B cell (primary cell): ENCODE data around the gene CAPZA1. TPM values are rescaled to one million over a fixed set of nuclear protein-coding genes. Genes with fewer than 3 reads are reported as not detected.

Source experiments
- ATAC-seq: fragments of 200-7000 bp; cut with Tn5 transposase; one replicate; pipeline ENCODE4 v1.10.0; 2021; ENCODE audit warnings: low read depth, mild to moderate bottlenecking, moderate number of reproducible peaks, moderate library complexity
- CTCF ChIA-PET: fragments of 350-600 bp; sonication (Branson Sonifier 250); formaldehyde crosslinking; loops from one replicate; lab custom pipeline; 2021; ENCODE audit warnings: antibody characterized with exemption, inconsistent platforms; lab: Charles Lee
- POLR2A ChIA-PET: fragments of 350-600 bp; sonication (Branson Sonifier 250); formaldehyde crosslinking; loops from one replicate; lab custom pipeline; 2021; ENCODE audit warnings: antibody characterized with exemption; lab: Charles Lee
- DNase-seq: peaks from one replicate; pipeline ENCODE4 v3.0.0; 2013
- H2AFZ ChIP-seq: 2 replicates; pipeline ENCODE4 v1.6.1; 2012; ENCODE audit warnings: mild to moderate bottlenecking, low read depth, low read length; ENCODE audit not compliant: insufficient read depth, poor library complexity, severe bottlenecking
- H3K27ac ChIP-seq, 2 donors: 1 replicate in 1 of 2; 2 replicates in 1 of 2; pipeline ENCODE4 v1.5.1; 2012 to 2013; ENCODE audit warnings: low read length in 2 of 2, mild to moderate bottlenecking in 2 of 2, moderate library complexity in 1 of 2
- H3K27me3 ChIP-seq, 4 experiments: fragments of 200-600 bp in 1 of 4; sonication (generic) in 1 of 4; replicated peaks in 1 of 4; 1 replicate in 2 of 4; 2 replicates in 2 of 4; pipeline versions ENCODE4 v1.6.1 to v1.7.0; 2013 to 2016; ENCODE audit warnings: low read length in 3 of 4, mild to moderate bottlenecking in 2 of 4, mixed read lengths in 1 of 4, moderate library complexity in 1 of 4; ENCODE audit not compliant: insufficient read depth in 4 of 4, control insufficient read depth in 3 of 4; ENCODE audit errors: control extremely low read depth in 1 of 4
- H3K36me3 ChIP-seq, 2 experiments: replicated peaks in 1 of 2; 1 replicate in 1 of 2; 2 replicates in 1 of 2; pipeline versions ENCODE4 v1.6.1 to v1.7.1; 2013; ENCODE audit warnings: low read length in 1 of 2; ENCODE audit not compliant: insufficient read depth in 2 of 2, control insufficient read depth in 1 of 2; ENCODE audit errors: control extremely low read depth in 1 of 2, extremely low read depth in 1 of 2
- H3K4me1 ChIP-seq, 2 donors: fragments of 200-600 bp in 1 of 2; sonication (generic) in 1 of 2; 1 replicate in 1 of 2; 2 replicates in 1 of 2; pipeline versions ENCODE4 v1.5.1 to v1.6.1; 2013 to 2017; ENCODE audit warnings: low read length in 2 of 2; ENCODE audit not compliant: control insufficient read depth in 2 of 2, insufficient read depth in 2 of 2
- H3K4me2 ChIP-seq: replicated peaks from 2 replicates; pipeline ENCODE3; 2012; ENCODE audit warnings: mild to moderate bottlenecking, low read depth, low read length; ENCODE audit not compliant: poor library complexity, severe bottlenecking
- H3K4me3 ChIP-seq, 5 experiments: fragments of 200-600 bp in 1 of 5; sonication (generic) in 1 of 5; 1 replicate in 3 of 5; 2 replicates in 2 of 5; pipeline versions ENCODE4 v1.5.1 to v1.7.0; 2011 to 2016; ENCODE audit warnings: low read length in 4 of 5, mild to moderate bottlenecking in 4 of 5, low read depth in 2 of 5, control low read depth in 1 of 5, moderate library complexity in 1 of 5; ENCODE audit not compliant: insufficient read depth in 1 of 5; ENCODE audit errors: control extremely low read depth in 1 of 5, extremely low read depth in 1 of 5
- H3K79me2 ChIP-seq: fragments of 200-600 bp; sonication (generic); one replicate; pipeline ENCODE4 v1.6.0; 2016; ENCODE audit warnings: low read length; ENCODE audit not compliant: control insufficient read depth, insufficient read depth
- H3K9ac ChIP-seq: fragments of 200-600 bp; sonication (generic); 2 replicates; pipeline ENCODE4 v1.6.1; 2017; ENCODE audit warnings: mild to moderate bottlenecking, low read length, moderate library complexity
- H3K9me3 ChIP-seq, 3 donors: one replicate each; pipeline versions ENCODE4 v1.6.1 to v1.7.1; 2013; ENCODE audit warnings: low read length in 2 of 3; ENCODE audit not compliant: control insufficient read depth in 2 of 3, insufficient read depth in 1 of 3; ENCODE audit errors: control extremely low read depth in 1 of 3
- H4K20me1 ChIP-seq: 2 replicates; pipeline ENCODE4 v1.6.0; 2012; ENCODE audit warnings: mild to moderate bottlenecking, low read length; ENCODE audit not compliant: insufficient read depth, control insufficient read depth, poor library complexity, severe bottlenecking
- H3K27ac Mint-ChIP-seq: one replicate; pipeline ENCODE4 v1.8.0; 2021; ENCODE audit warnings: mixed read lengths
- H3K27me3 Mint-ChIP-seq: one replicate; pipeline ENCODE4 v1.8.0; 2021; ENCODE audit warnings: mixed read lengths
- H3K4me1 Mint-ChIP-seq: one replicate; pipeline ENCODE4 v1.8.0; 2021; ENCODE audit warnings: mixed read lengths
- H3K4me3 Mint-ChIP-seq: one replicate; pipeline ENCODE4 v1.8.0; 2021; ENCODE audit warnings: mixed read lengths
- H3K9me3 Mint-ChIP-seq: one replicate; pipeline ENCODE4 v1.8.0; 2022; ENCODE audit warnings: mixed read lengths; ENCODE audit not compliant: insufficient read depth
- EZH2 ChIP-seq: IDR thresholded peaks from 2 replicates; pipeline ENCODE4 v1.6.1; 2012; ENCODE audit warnings: borderline replicate concordance, low read depth, mild to moderate bottlenecking, moderate library complexity, low read length; ENCODE audit not compliant: insufficient read depth, poor library complexity, severe bottlenecking
- WGBS: methylation state at CpG from one replicate; pipeline ENCODE4 v1.1.5; 2013; ENCODE audit warnings: missing lambda C conversion rate; ENCODE audit not compliant: insufficient coverage; 5-methylcytosine and 5-hydroxymethylcytosine counted together
- intact Hi-C: fragments of 100-400 bp; cut with micrococcal nuclease; formaldehyde crosslinking; loops from one replicate; pipeline ENCODE4 v1.10.0; 2022
- polyA plus RNA-seq: library from polyadenylated mRNA; depleted of rRNA; stranded (reverse); fragments of >200 nt; gene quantifications from 2 replicates; pipeline ENCODE4 v1.2.3, GENCODE V29; 2012
- total RNA-seq, 2 donors: library from RNA; stranded (reverse); fragments of 120-200 nt in 1 of 2; gene quantifications; 1 replicate in 1 of 2; 2 replicates in 1 of 2; pipeline versions ENCODE4 v1.2.3 to v1.2.4, GENCODE V29; 2013 to 2022
- TF ChIP-seq, protein P1 (sequence below): fragments of 200-600 bp; IDR thresholded peaks from one replicate; pipeline ENCODE4 v1.8.0; 2022; ENCODE audit warnings: antibody characterized with exemption, mild to moderate bottlenecking

CAPZA1 gene
- total and polyA plus RNA-seq, 2 donors (not counting 1 experiment from before 2014, with no cell fraction given): 52.2 to 172 TPM

DNA sequence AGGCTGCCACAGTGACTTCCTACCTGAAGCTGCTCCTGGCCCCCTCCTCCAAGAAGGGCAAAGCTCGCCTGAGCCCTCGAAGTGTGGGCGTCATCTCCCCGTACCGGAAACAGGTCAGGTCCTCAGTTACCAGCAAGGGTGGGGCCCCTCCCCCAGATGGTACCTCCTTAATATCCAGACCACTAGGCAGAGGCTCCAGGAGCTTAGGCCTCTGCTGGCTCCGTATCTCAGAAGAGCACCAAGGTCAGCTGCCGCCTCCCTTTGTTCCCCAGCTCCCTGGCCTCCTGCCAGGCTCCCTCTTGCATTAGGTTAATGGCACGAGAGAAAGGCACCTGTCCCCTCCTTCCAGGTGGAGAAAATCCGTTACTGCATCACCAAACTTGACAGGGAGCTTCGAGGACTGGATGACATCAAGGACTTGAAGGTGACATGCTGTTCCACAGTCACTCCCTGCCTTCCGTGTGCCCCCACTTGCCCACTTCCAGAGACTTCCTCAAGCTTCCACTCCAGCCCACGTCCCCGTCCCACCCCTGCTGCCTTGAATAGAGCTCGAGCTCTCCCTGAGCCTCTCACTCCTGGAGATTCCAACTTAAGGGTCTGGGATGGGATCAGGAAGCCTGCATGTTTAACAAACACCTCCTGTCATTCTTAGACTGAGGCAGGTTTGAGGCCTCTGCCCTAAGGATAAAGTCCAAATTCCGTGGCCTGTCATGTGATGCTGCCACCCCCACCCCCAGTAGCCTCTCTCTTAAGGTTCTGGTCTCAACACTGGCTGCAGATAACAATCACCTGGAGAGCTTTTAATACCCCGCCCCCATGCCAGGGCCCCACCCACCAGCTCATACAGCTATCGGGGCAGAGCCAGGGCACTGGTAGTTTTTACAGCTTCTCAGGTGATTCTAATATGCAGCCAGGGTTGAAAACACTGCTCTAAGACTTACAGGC lies 79.0 kb downstream of the CAPZA1 start:
- intact Hi-C loops: no loop called here
- Mint-ChIP-seq H3K27ac (peak overlapping the region; percentile 96), H3K4me1 (peaks cover 46% of the 10 kb centered on the region), H3K9me3 (no peaks in the 10 kb centered on the region), H3K4me3 (no peak overlapping the region), H3K27me3 (no peaks in the 10 kb centered on the region)
- no peaks in the 10 kb centered on the region for H3K27me3 ChIP-seq
- no peaks in the 10 kb centered on the region for H3K9me3 ChIP-seq
- peak overlapping the region in 1 of 2 donors; percentile 86 for H3K27ac ChIP-seq
- no peak overlapping the region for H3K4me2 ChIP-seq
- ATAC-seq: no peak
- peaks cover 0 to 10% of the 10 kb centered on the region in 2 experiments for H3K36me3 ChIP-seq
- no peak for DNase-seq
- ChIA-PET CTCF (interaction anchor here (1.1 to 4.0 kb wide), 5 partner anchors 10 to 307 kb away, joined by 3 to 24 read pairs (median 10); partner anchors contain the start of genes MOV10 and PPM1J), POLR2A (interaction anchor here (0.6 kb wide), 1 partner anchor 154 kb away, joined by 3 read pairs; no protein-coding TSS in a partner anchor)
- no peaks in the 10 kb centered on the region for H4K20me1 ChIP-seq
- H3K4me1 ChIP-seq: peaks cover 35 to 46% of the 10 kb centered on the region in 2 donors
- H2AFZ ChIP-seq: no peak overlapping the region
- no peak overlapping the region for H3K9ac ChIP-seq
- no peaks in the 10 kb centered on the region for H3K79me2 ChIP-seq
- WGBS: 91% methylated on average over 17 of the region's 17 CpGs
- no peak overlapping the region for H3K4me3 ChIP-seq
- TF ChIP-seq EZH2: no peak
- TF ChIP-seq, protein P1, sequence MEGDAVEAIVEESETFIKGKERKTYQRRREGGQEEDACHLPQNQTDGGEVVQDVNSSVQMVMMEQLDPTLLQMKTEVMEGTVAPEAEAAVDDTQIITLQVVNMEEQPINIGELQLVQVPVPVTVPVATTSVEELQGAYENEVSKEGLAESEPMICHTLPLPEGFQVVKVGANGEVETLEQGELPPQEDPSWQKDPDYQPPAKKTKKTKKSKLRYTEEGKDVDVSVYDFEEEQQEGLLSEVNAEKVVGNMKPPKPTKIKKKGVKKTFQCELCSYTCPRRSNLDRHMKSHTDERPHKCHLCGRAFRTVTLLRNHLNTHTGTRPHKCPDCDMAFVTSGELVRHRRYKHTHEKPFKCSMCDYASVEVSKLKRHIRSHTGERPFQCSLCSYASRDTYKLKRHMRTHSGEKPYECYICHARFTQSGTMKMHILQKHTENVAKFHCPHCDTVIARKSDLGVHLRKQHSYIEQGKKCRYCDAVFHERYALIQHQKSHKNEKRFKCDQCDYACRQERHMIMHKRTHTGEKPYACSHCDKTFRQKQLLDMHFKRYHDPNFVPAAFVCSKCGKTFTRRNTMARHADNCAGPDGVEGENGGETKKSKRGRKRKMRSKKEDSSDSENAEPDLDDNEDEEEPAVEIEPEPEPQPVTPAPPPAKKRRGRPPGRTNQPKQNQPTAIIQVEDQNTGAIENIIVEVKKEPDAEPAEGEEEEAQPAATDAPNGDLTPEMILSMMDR: no peak
